ENCODE measurements around the gene PDZD8.

DNA sequence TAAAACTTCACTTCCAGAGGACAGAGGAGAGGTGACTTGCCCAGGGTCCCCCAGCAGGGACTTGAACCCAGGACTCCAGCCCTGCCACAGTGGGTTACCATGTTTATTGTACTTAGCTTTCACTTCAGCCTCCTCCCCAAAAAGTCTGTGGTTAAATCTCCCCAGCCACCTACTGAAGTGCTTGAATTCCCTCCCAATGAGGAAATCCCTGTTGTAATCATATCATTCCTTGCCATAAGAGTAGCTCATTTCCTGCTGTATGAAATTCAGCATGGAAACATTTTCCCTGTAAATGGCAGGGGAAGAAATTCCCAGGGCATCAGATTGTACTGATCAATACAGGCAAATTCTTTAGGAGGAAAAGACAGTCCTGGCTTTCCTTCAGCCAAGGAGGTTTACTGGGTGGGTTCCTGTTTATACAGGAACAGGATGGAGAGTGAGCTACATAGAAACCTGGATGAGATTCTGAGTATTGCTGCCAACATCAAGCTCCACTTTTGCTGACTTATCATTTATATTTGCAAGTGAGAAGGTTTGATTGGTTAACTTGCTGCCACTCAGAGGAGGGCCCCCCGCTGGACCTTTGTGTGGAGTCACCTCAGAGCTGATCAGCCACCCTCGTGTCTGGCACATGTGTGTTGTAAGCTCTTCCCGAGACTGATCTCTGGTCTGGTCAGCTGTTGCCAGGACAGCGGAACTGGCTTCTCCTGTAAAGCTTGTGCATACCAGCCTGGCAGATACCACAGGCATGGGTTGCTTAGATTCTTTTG is 16.4 kb upstream of the PDZD8 start:
- no peak for TF ChIP-seq GLIS3 (CRISPR knock-in tag; IDR thresholded peaks at IDR 0.05)
- TF ChIP-seq ZNF565 (CRISPR knock-in tag; conservative IDR thresholded peaks at IDR 0.05; ENCODE audit: low read depth), result no peak
- no peak for TF ChIP-seq ESRRG (CRISPR knock-in tag; IDR thresholded peaks at IDR 0.05)
- no peak for TF ChIP-seq ZFP30 (CRISPR knock-in tag; IDR thresholded peaks at IDR 0.05)
- TF ChIP-seq, protein P1, sequence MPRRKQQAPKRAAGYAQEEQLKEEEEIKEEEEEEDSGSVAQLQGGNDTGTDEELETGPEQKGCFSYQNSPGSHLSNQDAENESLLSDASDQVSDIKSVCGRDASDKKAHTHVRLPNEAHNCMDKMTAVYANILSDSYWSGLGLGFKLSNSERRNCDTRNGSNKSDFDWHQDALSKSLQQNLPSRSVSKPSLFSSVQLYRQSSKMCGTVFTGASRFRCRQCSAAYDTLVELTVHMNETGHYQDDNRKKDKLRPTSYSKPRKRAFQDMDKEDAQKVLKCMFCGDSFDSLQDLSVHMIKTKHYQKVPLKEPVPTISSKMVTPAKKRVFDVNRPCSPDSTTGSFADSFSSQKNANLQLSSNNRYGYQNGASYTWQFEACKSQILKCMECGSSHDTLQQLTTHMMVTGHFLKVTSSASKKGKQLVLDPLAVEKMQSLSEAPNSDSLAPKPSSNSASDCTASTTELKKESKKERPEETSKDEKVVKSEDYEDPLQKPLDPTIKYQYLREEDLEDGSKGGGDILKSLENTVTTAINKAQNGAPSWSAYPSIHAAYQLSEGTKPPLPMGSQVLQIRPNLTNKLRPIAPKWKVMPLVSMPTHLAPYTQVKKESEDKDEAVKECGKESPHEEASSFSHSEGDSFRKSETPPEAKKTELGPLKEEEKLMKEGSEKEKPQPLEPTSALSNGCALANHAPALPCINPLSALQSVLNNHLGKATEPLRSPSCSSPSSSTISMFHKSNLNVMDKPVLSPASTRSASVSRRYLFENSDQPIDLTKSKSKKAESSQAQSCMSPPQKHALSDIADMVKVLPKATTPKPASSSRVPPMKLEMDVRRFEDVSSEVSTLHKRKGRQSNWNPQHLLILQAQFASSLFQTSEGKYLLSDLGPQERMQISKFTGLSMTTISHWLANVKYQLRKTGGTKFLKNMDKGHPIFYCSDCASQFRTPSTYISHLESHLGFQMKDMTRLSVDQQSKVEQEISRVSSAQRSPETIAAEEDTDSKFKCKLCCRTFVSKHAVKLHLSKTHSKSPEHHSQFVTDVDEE (CRISPR knock-in tag; IDR thresholded peaks at IDR 0.05), result no peak
- TF ChIP-seq ARNTL (CRISPR knock-in tag; IDR thresholded peaks at IDR 0.05; ENCODE audit: borderline replicate concordance, low read depth), result no peak
- TF ChIP-seq, protein P2, sequence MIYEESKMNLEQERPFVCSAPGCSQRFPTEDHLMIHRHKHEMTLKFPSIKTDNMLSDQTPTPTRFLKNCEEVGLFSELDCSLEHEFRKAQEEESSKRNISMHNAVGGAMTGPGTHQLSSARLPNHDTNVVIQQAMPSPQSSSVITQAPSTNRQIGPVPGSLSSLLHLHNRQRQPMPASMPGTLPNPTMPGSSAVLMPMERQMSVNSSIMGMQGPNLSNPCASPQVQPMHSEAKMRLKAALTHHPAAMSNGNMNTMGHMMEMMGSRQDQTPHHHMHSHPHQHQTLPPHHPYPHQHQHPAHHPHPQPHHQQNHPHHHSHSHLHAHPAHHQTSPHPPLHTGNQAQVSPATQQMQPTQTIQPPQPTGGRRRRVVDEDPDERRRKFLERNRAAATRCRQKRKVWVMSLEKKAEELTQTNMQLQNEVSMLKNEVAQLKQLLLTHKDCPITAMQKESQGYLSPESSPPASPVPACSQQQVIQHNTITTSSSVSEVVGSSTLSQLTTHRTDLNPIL (CRISPR knock-in tag; IDR thresholded peaks at IDR 0.05; ENCODE audit: low read depth), result no peak
- TF ChIP-seq, protein P3, sequence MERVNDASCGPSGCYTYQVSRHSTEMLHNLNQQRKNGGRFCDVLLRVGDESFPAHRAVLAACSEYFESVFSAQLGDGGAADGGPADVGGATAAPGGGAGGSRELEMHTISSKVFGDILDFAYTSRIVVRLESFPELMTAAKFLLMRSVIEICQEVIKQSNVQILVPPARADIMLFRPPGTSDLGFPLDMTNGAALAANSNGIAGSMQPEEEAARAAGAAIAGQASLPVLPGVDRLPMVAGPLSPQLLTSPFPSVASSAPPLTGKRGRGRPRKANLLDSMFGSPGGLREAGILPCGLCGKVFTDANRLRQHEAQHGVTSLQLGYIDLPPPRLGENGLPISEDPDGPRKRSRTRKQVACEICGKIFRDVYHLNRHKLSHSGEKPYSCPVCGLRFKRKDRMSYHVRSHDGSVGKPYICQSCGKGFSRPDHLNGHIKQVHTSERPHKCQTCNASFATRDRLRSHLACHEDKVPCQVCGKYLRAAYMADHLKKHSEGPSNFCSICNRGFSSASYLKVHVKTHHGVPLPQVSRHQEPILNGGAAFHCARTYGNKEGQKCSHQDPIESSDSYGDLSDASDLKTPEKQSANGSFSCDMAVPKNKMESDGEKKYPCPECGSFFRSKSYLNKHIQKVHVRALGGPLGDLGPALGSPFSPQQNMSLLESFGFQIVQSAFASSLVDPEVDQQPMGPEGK (CRISPR knock-in tag; IDR thresholded peaks at IDR 0.05; ENCODE audit: borderline replicate concordance), result no peak
- TF ChIP-seq, protein P4, sequence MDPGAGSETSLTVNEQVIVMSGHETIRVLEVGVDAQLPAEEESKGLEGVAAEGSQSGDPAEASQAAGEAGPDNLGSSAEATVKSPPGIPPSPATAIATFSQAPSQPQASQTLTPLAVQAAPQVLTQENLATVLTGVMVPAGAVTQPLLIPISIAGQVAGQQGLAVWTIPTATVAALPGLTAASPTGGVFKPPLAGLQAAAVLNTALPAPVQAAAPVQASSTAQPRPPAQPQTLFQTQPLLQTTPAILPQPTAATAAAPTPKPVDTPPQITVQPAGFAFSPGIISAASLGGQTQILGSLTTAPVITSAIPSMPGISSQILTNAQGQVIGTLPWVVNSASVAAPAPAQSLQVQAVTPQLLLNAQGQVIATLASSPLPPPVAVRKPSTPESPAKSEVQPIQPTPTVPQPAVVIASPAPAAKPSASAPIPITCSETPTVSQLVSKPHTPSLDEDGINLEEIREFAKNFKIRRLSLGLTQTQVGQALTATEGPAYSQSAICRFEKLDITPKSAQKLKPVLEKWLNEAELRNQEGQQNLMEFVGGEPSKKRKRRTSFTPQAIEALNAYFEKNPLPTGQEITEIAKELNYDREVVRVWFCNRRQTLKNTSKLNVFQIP (CRISPR knock-in tag; IDR thresholded peaks at IDR 0.05; ENCODE audit: borderline replicate concordance, low read depth), result no peak
- no peak for TF ChIP-seq PPARA (CRISPR knock-in tag; IDR thresholded peaks at IDR 0.05; ENCODE audit: borderline replicate concordance)
